ENCODE results near the gene PPARD.
"Not testable (repeated sequence)": the region's sequence is repeated elsewhere in the genome, so short reads cannot be mapped to it uniquely, and the experiment has no call there.

Gene PPARD

GRCh38 chr6:35410131-35410530 lies 67.8 kb downstream of the PPARD start:
- no peak for DNase-seq (ENCODE audit: low read depth)

- DNase-seq (ENCODE audit: low read depth), result no peak
Measured at GRCh38 chr6:35411066-35411465, 68.7 kb downstream of the PPARD start.

- no peak for DNase-seq (ENCODE audit: low read depth)
Measured at GRCh38 chr6:35412102-35412501, 69.7 kb downstream of the PPARD start.

- DNase-seq (ENCODE audit: low read depth), result no peak
Measured at GRCh38 chr6:35413911-35414310, 71.6 kb downstream of the PPARD start.

DNA sequence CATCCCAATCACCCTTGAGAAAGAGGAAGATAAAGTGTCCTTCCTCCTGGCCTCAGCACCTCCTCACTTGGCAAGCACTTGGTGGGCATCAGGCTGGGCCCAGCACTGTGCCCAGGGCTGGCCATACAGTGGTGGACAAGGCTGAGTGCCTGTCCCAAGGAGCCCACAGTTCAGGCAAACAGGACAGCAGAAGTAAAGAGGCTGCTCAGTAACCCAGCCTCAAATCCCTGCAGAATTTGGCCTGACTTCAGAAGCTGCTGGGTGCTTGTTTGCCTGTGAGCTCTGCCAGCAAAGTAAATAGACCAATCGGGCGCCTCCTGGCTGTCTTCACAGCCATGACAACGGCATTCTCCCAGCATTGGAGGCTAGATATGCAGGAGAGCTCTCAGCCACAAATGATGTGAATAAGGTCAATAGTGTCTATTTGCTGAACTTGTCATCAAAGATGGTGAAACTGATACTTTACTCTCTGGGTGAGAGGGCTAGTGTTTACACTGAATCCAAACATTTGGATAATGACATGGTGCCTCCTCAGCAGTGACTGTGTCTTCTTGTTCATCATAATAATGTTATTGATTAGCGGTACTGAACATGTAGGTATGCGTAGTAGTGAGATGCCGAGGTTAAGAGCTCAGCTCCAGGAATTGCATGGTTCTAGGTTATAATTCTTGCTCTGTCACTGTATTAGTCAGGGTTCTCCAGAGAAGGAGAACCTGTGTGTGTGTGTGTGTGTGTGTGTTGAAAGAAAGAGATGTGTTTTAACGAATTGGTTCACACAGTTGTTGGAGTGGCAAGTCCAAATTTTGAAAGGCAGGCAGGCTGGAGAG lies 72.9 kb downstream of the PPARD start:
- DNase-seq (ENCODE audit: low read depth), result no peak

DNA sequence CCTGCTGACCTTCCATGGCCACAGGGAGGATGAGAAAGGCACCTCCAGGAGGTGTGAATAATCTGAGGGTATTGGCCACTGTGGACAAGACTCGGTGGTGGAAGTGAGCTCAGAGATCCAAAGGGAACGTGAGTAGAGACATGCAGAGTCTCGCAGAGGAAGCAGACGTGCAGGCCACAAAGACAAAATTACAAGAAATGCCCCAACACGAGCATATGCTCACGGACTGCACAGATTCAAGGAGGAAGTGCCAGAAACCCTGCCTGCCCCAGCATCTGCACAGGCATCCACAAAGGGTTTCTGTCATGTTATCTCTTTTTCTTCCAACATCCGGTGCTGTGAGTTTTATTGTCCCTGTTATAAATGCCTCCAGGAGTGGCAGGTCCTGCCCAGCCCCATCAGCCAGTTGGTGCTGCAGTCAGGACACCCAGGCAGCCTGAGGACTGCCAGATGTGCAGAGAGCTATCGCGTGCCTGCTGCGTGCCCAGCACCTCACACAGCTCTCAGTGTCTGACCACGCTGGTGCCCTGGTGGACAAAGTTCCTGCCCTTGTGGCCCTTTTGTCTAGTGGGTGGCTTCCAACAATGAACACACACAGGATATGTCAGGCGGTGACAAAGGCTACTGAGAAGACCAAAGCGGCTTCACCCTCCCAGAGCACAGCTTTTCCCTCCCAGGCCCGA lies 75.8 kb downstream of the PPARD start:
- no peak for DNase-seq (ENCODE audit: low read depth)

GRCh38 chr6:35419417-35419816 lies 77.1 kb downstream of the PPARD start:
- no peak for DNase-seq (ENCODE audit: low read depth)

DNA sequence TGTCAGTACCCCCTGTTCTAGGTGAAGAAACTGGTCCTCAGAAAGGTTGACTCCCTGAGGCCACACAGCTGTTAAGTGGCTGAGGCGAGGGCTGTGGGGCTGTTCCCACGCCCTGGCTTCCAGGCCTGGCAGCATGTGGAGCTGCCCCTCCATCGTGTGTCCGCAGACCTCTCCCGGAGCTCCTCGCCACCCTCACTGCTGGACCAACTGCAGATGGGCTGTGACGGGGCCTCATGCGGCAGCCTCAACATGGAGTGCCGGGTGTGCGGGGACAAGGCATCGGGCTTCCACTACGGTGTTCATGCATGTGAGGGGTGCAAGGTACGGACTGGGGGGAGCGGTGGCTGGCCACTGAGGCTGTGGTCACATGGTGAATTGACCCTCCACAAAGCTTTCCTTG lies 77.6 kb downstream of the PPARD start:
- DNase-seq (ENCODE audit: low read depth), result no peak

DNA sequence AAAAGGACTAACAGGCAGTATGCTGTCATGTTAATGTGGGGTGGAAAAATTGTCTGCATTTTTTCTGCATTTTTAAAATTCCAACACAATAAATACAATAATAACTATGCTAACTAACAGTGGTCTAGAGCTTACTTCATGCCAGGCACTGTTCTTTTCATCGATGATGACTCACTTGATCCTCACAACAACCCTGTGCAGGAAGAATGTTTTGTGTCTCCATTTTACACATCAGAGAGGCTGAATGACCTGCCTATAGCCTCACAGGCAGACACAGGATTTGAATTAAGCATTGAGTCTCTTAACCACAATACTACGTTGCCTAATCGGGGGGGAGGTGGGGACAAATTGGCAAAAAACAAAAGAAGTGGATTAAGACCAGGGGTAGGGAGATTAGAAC lies 82.9 kb downstream of the PPARD start:
- no peak for DNase-seq (ENCODE audit: low read depth)

DNA sequence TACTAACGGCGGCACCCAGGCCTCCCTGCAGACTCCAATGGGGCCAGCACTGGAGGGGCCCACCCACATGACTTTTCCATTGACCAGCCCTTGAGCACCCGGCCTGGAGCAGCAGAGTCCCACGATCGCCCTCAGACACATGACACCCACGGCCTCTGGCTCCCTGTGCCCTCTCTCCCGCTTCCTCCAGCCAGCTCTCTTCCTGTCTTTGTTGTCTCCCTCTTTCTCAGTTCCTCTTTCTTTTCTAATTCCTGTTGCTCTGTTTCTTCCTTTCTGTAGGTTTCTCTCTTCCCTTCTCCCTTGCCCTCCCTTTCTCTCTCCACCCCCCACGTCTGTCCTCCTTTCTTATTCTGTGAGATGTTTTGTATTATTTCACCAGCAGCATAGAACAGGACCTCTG lies 83.7 kb downstream of the PPARD start:
- no peak for DNase-seq (ENCODE audit: low read depth)

DNA sequence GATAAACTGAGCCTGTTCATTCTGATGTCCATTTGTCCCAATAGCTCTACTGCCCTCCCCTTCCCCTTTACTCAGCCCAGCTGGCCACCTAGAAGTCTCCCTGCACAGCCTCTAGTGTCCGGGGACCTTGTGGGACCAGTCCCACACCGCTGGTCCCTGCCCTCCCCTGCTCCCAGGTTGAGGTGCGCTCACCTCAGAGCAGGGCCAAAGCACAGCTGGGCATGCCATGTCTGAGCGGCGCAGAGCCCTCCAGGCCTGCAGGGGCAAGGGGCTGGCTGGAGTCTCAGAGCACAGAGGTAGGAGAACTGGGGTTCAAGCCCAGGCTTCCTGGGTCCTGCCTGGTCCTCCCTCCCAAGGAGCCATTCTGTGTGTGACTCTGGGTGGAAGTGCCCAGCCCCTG lies 85.1 kb downstream of the PPARD start:
- no peak for DNase-seq (ENCODE audit: low read depth)

DNA sequence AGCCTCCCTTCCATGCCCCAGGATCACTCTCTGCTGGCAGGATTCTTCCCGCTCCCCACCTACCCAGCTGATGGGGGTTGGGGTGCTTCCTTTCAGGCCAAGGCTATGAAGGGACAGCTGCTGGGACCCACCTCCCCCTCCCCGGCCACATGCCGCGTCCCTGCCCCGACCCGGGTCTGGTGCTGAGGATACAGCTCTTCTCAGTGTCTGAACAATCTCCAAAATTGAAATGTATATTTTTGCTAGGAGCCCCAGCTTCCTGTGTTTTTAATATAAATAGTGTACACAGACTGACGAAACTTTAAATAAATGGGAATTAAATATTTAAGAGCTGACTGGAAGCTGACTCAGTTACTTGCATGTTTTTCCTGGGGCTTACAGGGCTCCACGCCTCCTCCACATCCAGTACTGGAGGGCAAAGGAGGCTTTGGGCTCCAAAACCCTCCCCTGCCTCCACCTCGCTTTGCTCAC lies 85.5 kb downstream of the PPARD start:
- no peak for DNase-seq (ENCODE audit: low read depth)

GRCh38 chr6:35428421-35429149 lies 86.2 kb downstream of the PPARD start:
- no peak for DNase-seq (ENCODE audit: low read depth)

DNA sequence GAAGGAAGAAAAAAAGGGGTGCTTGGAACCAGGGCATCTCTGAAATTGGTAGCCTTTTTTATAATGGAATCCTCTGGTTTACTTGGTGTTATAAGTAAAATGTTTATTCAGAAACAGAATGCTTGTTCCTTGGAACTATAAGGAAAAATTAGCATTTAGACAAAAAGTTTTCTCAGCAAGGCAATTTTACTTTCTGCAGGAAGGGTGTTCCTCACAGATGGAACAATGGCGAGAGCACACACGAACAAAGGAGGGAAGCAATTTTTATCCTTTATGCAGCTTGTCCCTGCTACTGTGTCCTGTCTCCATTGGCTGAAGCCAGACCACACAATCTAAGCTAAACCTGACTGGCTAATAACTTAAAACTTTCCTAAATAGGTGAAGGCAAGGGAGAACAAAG lies 87.1 kb downstream of the PPARD start:
- DNase-seq (ENCODE audit: low read depth), result no peak

DNA sequence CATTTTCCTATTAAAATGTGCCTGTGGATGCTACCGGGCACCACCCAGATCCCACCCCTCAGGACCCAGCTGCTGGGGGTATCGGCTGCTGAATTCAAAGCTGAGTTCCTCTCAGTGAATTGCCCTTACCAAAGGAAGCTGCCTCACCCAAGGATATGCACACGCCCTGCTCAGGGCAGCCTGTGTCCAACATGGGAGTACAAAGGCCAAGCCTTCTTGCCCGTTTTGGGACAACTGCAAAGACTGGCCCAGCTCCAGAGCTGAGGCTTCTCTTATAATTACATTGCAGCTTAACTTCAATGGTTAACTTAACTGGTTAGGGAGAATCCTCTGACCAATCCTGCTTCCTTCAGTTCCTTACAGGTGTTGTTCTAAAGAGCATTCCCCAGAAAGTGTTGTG lies 89.9 kb downstream of the PPARD start:
- DNase-seq (ENCODE audit: low read depth), result no peak

GRCh38 chr6:35432702-35433101 lies 90.3 kb downstream of the PPARD start:
- not testable (repeated sequence) for DNase-seq (ENCODE audit: low read depth)

GRCh38 chr6:35435074-35435837 lies 92.9 kb downstream of the PPARD start:
- DNase-seq (ENCODE audit: low read depth), result no peak

GRCh38 chr6:35436071-35436857 lies 93.9 kb downstream of the PPARD start:
- DNase-seq (ENCODE audit: low read depth), result no peak

- DNase-seq (ENCODE audit: low read depth), result not testable (repeated sequence)
Measured at GRCh38 chr6:35438378-35439065, 96.2 kb downstream of the PPARD start.

GRCh38 chr6:35439308-35439707 lies 97.0 kb downstream of the PPARD start:
- DNase-seq (ENCODE audit: low read depth), result no peak

- no peak for DNase-seq (ENCODE audit: low read depth)
Measured at GRCh38 chr6:35441205-35441604, 98.8 kb downstream of the PPARD start.

Measured in stimulated activated CD4-positive, alpha-beta T cell treated with anti-CD3 and anti-CD28 coated beads, Interleukin-2, amount 100 ng/mL, for 4 hours (primary cell).